Astrocyte of the hippocampus (primary cell): ENCODE data around the gene QRICH2.
"Not testable (repeated sequence)": the region's sequence is repeated elsewhere in the genome, so short reads cannot be mapped to it uniquely, and the experiment has no call there.

Experiments used
- DNase-seq: peaks from one replicate; pipeline ENCODE4 v3.0.0; 2011; ENCODE audit warnings: low read depth, low spot score

The QRICH2 gene

DNA sequence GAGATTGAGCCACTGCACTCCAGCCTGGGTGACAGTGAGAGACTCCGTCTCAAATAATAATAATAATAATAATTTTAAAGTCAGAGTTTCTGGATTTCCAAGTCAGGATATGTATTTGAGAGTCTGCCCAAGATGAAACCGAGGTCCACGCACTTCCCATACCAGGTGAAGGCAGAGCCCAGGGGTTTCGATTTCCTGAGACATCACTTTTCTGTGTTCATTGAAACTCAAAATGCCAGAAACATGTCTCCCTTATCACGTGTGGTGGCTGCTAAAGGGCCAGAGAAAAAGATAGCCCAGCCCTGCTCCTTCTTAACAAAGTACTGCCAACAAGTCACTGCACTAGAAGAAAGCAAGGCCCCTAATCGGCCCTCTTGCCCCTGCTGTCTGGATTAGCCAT lies 57.9 kb downstream of the QRICH2 start:
- no peak for DNase-seq

DNA sequence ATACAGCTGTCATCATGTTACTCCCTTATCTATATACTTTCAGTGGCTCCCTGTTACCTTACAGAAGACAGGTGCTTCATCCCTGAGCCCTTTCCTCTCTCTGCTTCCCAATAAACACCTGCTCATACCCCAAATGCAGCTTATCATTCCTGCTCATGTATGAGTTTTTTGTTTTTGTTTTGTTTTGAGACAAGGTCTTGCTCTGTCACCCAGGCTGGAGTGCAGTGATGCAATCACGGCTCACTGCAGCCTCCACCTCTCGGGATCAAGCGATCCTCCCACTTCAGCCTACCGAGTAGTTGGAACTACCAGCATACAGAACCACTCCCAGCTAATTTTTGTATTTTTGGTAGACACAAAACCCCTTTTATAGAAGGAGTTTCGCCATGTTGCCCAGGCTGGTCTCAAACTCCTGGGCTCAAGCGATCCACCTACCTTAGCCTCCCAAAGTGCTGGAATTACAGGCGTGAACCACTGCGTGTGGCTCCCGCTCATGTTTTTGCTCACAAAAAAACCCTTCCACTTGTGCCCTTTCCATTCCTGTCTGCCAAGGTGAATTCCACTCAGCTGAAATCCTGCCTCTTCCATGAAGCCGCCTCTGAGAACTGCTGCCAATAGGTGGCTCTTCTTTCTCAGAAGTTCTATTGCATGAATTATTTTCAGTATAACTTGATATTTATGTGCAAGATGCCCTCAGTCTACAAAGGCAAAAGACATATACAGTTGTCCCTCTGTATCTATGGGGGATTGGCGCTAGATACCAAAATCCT lies 59.9 kb downstream of the QRICH2 start:
- DNase-seq, result no peak

DNA sequence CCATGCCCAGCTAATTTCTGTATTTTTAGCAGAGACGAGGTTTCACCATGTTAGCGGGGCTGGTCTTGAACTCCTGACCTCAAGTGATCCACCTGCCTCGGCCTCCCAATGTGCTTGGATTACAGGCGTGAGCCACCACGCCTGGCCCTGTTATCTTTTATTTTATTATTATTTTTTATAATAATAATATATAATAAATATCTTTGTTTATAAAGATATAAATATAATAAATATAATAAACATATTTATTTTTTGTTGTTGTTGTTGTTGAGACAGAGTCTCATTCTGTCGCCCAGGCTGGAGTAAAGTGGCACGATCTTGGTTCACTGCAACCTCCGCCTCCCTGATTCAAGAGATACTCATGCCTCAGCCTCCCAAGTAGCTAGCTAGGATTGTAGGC lies 60.8 kb downstream of the QRICH2 start:
- DNase-seq, result no peak

DNA sequence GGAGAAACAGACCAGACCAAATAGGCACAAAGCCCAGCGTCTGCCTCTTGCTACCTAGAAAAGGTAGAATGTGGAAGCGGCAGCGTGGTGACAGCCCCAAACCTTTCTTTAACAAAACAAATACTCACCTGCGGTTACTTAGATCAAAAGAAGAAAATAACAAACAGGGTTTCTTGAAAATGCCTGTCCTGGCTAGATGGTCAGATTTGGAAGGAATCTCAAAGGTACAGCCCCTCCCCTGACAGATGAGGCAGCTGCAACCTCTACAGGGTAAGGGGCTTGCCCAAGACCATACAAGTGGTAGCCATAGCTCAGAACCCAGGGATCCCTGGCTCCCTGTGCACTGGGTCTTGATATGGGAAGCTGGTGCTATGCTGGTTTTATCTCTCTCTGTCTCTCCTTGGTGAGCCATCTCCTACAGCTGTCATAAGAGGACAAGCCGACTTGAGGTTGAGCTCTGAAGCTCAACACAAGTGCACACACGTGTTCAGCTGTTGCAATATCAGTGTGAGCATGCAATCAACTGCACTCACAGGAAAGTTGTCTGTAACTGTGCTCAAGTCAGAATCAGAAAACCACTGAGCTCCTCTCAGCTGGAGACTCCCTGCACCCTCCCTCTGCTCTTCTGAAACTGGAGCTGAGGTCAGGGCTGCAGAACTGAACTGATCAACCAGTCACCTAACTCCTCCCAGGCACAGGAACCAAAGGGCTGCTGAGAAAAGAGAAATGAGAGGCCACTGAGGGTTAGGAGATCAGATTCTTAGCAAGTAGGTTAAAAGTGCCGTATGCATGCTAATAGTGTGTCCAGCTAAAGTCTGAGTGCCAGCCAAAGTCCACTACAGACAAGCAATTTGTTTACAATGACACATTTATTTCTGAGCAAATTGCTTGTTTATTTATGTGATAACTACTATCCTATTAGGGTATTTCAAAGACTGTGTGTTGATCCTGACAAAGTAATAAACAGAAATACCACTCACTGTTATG lies 61.7 kb downstream of the QRICH2 start:
- DNase-seq, result no peak

DNA sequence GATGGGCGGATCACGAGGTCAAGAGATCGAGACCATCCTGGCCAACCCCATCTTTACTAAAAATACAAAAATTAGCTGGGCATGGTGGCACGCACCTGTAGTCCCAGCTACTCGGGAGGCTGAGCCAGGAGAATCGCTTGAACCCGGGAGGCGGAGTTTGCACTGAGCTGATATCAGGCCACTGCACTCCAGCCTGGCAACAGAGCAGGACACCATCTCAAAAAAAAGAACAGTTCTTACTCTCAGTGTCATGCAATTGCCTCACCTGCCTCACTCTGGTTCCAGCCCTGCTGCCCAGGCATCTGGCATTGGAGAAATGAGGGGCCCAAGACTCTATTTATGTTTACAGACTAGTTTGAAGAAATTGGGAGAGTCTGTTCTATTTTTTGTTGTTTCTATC lies 63.4 kb downstream of the QRICH2 start:
- not testable (repeated sequence) for DNase-seq

DNA sequence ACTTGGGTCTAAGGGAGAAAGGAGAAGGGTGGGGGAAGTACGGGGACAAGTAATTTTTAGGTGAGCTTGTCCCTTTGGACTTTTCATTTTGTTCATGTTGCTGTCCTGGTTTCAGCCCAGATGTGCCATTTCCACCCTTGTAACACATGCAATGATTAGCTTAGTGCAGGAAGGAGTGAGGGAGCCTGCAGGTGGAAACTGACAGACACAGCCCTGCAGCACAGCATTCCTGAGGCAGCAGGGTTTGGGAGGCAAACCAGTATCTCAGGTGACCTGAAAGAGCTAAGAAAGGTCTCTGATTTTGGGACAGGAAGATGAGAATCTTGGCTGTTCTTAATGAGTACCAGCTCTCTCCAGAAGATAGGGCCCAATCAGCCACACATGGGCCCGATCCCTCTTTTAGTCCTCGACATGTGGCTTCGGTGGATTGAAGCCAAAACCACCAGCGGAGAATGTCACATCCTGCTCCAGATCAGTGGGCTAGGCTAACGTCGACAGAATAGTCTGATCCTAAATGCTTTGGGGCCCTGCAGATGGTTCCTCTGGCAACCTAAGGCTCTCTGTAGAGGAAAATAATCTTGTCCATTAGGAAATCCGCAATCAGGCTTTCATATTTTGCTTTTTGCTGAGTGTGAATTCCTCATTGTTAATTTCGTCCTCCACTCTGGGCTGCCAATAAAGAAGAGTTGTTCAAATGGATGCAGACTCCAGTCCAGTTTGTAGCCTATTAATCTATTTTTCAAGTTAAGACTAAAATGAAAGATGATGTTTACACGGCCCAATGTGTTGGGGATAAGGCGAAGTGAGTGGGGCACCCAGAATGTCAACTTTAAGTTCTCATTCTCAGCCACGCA lies 64.0 kb downstream of the QRICH2 start:
- no peak for DNase-seq

DNA sequence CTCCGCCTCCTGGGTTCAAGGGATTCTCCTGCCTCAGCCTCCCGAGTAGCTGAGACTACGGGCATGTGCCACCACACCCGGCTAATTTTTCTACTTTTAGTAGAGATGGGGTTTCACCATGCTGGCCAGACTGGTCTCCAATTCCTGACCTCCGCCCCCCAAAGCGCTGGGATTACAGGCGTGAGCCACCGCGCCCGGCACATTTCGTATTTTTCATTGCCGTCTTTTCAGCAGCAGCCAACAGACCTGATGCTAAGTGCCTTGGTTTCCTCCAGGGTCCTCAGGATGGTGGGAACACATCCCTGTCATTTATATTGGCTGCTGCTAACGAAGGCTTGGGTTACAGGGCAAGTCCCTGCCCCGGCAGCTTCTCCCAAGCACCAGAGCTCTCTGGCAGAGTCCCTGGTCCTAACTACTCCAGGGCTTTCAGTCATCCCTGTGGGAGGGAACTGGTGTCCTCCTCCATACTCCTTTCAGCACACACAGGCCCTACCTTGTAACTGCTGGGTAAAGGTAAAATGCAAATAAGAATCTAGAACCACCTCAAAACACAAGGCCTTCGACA lies 66.3 kb downstream of the QRICH2 start:
- no peak for DNase-seq

DNA sequence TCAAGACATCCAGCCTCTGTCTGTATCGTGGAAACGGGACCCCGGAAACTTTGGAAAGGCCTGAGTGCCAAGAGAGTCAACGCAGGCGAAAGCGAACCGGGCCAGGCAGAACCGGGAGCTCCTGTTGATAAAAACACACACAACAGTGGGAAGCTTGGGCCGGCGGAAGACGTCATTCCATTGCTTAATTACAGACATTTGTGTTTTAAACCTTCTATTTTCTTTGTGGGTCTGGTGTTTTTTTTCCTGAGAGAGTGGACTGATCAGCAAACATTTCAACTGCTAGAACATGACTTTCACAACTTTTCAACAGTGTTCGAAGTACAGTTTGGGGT lies 66.9 kb downstream of the QRICH2 start:
- DNase-seq, result no peak

DNA sequence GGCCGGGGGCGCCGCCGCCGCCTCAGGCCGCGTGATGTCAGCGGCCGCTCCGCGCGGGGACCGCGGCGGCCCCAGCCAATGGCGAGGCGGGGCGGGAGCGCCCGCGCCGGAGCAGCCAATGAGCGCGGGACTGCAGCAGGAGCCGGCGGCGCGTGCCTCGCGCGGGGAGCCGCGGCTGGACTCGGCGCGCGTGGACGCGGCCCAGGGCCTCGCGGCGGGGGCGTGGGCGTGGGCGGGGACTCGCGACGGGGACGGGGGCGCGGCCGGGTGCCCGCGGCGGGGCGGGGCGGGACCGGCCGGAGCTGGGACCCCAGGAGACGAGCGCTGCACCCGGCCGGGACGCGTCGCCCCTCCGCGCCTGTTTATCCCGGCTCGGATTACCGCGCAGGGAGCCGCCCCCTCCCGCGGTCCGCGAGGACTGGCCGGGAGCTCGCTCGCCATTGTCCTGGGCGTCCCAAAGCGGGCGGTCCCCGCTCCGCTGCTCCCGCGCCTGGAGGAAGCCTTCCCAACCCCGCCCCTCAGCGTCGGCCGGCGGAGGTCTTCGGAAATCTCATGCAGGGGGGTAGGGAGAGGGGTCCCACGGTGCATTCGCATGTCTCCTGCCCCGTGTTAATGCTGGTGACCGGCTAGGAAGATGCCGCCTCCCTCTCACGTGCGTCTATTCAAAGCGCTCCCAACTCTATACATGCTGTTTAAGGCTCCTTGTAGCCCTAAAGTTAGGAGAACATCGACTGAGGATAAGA lies 67.4 kb downstream of the QRICH2 start, which contains the start of gene RNF157:
RNF157 (minus strand) TSS at position 33 of the 743 bp plus-strand sequence. CDS start 253 bp downstream, outside the sequence.
- peak; percentile 75 for DNase-seq

DNA sequence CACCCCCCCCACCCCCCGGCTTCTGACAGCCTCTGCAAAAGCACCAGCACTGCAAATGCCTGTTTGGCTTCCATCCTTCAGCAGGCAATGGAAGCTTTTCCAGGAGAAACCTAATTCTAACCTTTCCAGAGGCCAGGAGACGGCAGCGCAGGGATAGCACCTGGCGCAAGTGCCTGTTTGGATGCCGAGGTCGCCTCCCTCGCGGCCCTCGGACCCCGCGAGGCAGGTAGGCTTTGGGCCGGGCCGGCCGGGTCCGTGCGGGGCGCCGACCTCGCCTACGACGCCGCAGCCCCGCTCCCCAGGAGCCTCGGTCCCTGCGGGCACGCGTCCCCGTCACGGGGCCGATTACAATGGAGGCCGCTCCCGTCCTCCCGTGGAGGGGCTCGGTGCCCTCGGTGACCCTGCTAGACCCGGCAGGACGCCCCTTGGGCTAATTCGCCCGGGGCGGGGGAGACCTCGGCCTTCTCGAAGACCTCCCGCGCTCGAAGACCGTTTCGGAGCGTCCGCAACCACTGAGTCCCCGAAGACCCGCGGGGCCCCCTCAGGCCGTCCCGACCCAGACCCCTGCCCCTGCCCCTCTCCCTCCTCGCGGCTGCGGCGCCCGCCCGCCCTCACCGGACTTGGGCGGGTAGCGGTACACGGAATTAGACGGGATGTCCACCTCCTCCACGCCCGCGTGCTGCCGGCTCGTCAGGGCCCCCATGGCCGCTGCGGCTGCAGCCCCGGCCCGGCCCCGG lies 68.4 kb downstream of the QRICH2 start:
- peak; percentile 11 for DNase-seq

DNA sequence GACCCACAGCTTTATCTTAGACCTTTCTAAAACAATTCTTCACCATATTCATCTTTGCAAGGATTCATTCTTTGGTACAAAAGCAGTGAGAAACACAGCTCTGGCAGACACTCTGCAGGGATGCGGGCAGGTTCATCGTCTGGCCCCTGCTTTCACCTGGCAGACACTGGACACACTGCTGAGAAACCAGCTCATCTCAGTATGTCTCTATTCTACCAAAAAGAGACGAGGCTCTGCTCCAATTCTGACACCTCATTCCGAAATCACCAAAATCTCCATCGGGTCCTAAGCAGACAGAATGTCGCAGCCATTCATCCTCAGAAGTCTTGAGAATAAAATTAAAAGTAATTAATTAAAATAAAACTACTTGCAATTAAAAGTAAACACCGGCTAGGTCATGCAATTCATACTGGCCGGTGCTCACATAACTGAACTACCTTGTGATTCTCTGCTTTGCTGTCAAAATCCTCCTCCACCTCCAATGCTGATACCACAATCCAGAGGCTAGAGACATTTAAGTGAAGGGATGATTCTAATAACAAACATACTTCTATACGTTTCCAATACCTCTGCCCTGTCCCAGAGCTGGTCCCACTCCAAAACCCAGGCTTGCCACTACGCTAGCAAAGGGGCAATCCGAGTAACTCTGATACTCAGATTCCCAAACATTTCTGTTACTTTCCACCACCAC lies 69.1 kb downstream of the QRICH2 start:
- no peak for DNase-seq

DNA sequence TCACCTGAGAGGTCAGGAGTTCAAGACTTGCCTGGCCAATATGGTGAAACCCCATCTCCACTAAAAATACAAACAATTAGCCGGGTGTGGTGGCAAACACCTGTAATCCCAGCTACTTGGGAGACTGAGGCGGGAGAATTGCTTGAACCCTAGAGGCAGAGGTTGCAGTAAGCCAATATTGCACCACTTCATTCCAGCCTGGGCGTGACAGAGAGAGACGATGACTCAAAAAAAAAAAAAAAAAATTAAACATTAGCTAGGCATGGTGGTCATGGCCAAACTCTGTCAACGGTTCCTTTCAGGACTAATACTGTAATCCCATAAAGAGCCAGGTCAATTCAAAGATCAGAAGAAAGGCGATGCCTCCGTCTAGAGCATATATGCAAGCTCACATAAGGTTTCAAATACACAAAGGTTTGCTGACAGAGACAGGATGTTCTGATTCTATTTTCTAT lies 70.2 kb downstream of the QRICH2 start:
- DNase-seq, result no peak

DNA sequence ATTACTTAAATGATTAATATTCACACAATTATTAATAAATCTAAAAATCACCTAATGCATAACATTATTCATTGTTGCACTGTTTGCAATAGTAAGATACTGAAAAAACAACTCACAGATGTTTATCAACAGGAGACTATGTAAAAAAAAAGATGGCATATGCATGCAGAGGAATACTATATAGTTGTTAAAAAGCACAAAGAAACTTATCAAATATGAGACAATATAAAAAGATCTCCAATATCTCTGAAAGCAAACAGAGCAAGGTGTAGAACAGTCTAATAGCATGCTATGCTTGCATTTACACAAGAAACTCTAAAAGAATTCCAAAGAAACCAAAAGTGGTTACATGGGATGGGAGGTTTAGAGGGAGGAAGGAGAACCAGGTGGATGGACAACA lies 71.5 kb downstream of the QRICH2 start:
- DNase-seq, result no peak

DNA sequence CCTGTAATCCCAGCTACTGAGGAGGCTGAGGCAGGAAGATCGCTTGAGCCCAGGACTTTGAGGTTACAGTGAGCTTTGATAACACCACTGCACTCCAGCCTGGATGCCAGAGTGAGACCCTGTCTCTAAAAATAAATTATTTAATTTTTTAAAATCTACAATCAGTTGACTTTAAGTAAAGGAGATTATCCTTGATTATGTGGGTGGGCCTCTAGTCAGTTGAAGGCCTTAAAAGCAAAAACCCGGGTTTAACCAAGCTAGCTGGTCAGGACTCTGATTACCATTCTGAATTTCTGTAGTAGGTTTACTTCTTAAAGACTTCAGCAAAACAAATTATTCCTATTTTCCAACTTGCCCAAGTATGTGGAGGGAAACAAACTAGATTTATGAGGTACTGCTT lies 72.2 kb downstream of the QRICH2 start:
- DNase-seq, result no peak

DNA sequence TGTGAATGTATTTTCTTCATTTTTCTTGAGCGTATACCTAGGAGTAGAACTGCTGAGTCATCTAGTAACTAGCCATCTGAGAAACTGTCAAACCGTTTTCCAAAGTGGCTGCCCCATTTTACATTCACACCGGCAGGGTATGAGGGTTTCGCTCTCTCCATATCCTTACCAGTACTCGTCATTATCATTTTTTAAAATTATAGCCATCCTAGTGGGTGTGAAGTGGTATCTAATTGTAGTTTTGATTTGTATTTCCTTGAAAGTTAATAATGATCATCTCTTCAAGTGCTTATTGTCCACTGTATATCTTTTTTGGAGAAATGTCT lies 73.8 kb downstream of the QRICH2 start:
- DNase-seq, result no peak

DNA sequence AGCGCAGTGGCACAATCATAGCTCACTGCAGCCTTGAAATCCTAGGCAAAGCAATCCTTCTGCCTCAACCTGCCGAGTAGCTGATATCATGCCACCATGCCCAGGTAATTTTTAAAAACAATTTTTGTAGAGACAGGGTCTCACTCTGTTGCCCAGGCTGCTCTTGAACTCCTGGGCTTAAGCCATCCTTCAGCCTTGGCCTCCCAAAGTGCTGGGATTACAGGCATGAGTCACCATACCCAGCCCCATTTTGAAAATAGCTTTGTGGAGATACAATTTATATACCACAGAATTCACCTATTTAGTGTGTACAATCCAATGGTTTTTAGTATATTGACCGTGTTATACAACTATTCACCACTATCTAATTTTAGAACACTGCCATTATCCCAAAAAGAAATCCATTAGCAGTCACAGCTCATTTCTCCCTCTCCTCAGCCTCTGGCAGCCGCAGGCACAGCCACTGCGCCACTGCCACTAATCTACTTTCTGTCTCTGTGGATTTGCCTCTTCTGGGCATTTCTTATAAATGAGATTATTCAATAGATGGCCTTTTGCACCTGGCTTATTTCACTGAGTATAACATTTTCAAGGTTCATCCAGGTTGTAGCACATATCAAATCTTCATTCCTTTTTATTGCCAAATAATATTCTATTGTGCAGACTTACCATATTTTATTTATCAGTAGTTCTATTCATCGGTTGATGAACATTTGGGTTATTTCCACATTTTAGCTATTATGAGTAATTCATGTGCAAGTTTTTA lies 74.3 kb downstream of the QRICH2 start:
- DNase-seq, result no peak

DNA sequence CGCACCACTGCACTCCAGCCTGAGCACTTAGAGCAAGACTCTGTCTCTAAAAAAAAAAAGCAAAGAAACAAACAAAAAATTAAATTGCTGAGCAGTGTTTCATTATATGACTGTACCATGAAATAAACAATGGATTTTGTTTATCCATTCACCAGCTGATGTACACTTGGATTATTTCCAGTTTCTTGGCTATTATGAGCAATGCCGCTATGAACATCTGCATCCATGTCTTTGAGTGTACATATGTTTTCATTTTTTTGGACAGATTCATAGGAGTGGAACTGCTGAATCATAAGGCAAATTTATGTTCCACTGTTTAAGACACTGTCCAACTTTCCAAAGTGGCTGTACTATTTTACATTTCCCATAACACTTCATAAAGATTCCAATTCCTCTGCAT lies 75.7 kb downstream of the QRICH2 start:
- DNase-seq, result no peak

DNA sequence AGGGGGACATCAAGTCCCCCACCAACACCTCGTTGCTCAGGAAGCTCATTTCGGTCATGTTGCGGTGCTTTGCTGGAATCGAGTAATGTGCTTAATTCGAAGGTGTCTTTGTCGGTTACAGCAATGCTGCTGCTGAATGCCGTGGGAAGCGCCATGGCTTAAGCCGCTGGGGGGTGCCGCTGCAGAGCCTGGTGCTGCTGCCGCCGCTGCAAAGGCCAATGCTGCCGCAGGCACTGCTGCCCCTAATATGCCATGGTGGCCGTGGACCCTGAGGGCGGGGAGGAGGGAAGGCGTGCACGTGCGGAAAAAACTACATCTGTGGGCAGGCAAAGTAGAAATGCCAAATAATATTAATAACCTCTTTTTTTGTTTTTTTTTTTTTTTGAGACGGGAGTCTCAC lies 81.3 kb downstream of the QRICH2 start:
- not testable (repeated sequence) for DNase-seq
